DOHH2 (cell line): Measurements from ENCODE around the gene NRDE2.

ENCODE experiments used
- H3F3A ChIP-seq: fragments of 200-600 bp; sonication (generic), shearing (Covaris generic); 2 replicates; pipeline ENCODE4 v1.6.0; 2016; ENCODE audit warnings: antibody characterized with exemption, mild to moderate bottlenecking; ENCODE audit not compliant: control insufficient read depth, insufficient read depth
- H3K27ac ChIP-seq: fragments of 200-600 bp; sonication (generic); 2 replicates; pipeline ENCODE4 v1.5.1; 2014; ENCODE audit warnings: low read depth, mild to moderate bottlenecking, low read length, moderate library complexity
- H3K27me3 ChIP-seq: fragments of 200-600 bp; sonication (generic); 2 replicates; pipeline ENCODE4 v1.6.1; 2014; ENCODE audit warnings: mild to moderate bottlenecking, low read length, mixed read lengths; ENCODE audit not compliant: control insufficient read depth
- H3K36me3 ChIP-seq: fragments of 200-600 bp; sonication (generic); 2 replicates; pipeline ENCODE4 v1.6.1; 2014; ENCODE audit warnings: mild to moderate bottlenecking, low read length, moderate library complexity, mixed read lengths; ENCODE audit not compliant: control insufficient read depth
- H3K4me1 ChIP-seq: fragments of 200-600 bp; sonication (generic); 2 replicates; pipeline ENCODE4 v1.6.1; 2014; ENCODE audit warnings: mild to moderate bottlenecking, low read length, mixed read lengths; ENCODE audit not compliant: control insufficient read depth
- H3K4me2 ChIP-seq: fragments of 200-600 bp; sonication (generic); 2 replicates; pipeline ENCODE4 v1.6.0; 2014; ENCODE audit warnings: mild to moderate bottlenecking, low read length, moderate library complexity
- H3K4me3 ChIP-seq: fragments of 200-600 bp; sonication (generic); 2 replicates; pipeline ENCODE4 v1.5.1; 2014; ENCODE audit warnings: mild to moderate bottlenecking, low read length, mixed read lengths
- H3K79me2 ChIP-seq: fragments of 200-600 bp; sonication (generic); 2 replicates; pipeline ENCODE4 v1.6.1; 2014; ENCODE audit warnings: mild to moderate bottlenecking, low read length, mixed read lengths; ENCODE audit not compliant: control insufficient read depth
- H3K9me2 ChIP-seq: fragments of 200-600 bp; sonication (generic); replicated peaks from 2 replicates; pipeline ENCODE4 v1.6.1; 2014; ENCODE audit warnings: mild to moderate bottlenecking, low read length, mixed read lengths; ENCODE audit not compliant: control insufficient read depth
- H3K9me3 ChIP-seq: fragments of 200-600 bp; sonication (generic); 2 replicates; pipeline ENCODE4 v1.6.1; 2014; ENCODE audit warnings: antibody characterized with exemption, low read length, mixed read lengths; ENCODE audit not compliant: control insufficient read depth, insufficient read depth
- H4K20me1 ChIP-seq: fragments of 200-600 bp; sonication (generic); 2 replicates; pipeline ENCODE4 v1.6.0; 2014; ENCODE audit warnings: low read depth, mild to moderate bottlenecking, antibody characterized with exemption, low read length, moderate library complexity; ENCODE audit not compliant: control insufficient read depth, insufficient read depth
- EZH2phosphoT487 ChIP-seq: fragments of 200-600 bp; sonication (generic); IDR thresholded peaks from 2 replicates; pipeline ENCODE4 v1.6.1; 2017; ENCODE audit warnings: borderline replicate concordance, mild to moderate bottlenecking, antibody characterized with exemption, low read length, moderate library complexity, mixed read lengths
- TF ChIP-seq, protein P1 (sequence below): fragments of 200-600 bp; sonication (generic); IDR thresholded peaks from one replicate; pipeline ENCODE4 v1.5.1; 2014; ENCODE audit warnings: antibody characterized with exemption, mild to moderate bottlenecking, low read depth, low read length; ENCODE audit not compliant: poor library complexity, severe bottlenecking

Gene NRDE2

DNA sequence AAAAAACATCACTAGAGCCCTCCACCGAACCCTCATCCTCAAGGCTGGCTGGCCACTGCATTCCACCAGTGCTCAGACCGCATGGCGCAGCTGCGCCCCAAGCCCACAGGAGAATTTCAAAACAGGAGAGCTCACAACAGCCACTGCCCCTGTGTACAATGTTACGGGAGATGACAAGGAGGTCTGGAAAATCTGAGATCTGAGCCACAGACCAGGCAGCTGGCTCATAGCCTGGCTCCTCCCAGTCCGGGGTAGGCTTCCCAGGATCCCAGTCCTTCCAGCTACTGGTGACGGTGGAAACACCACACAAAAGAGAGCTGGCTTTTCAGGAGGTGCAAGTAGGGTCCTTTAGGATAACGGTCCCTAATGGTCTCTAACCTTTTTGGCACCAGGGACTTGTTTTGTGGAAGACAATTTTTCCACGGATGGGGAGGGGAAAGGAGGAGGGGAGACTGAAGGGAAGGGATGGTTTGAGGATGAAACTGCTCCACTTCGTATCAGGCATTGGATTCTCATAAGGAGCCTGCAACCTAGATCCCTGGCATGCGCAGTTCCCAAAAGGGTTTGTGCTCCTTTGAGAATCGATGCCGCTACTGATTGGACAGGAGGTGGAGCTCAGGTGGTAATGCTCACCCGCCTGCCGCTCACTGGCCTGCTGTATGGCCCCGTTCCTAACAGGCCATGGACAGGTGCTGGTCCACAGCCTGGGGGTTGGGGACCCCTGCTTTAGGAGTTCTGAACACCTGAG, 23.0 kb upstream of the NRDE2 start:
- Histone ChIP-seq H3F3A (no peaks in the 10 kb centered on the region), H4K20me1 (no peaks in the 10 kb centered on the region), H3K27me3 (no peaks in the 10 kb centered on the region), H3K79me2 (no peaks in the 10 kb centered on the region), H3K36me3 (no peaks in the 10 kb centered on the region), H3K9me3 (no peaks in the 10 kb centered on the region), H3K4me1 (no peaks in the 10 kb centered on the region), H3K27ac (no peak overlapping the region), H3K9me2 (no peaks in the 10 kb centered on the region), H3K4me2 (no peak overlapping the region), H3K4me3 (no peak overlapping the region)
- TF ChIP-seq, protein P1, sequence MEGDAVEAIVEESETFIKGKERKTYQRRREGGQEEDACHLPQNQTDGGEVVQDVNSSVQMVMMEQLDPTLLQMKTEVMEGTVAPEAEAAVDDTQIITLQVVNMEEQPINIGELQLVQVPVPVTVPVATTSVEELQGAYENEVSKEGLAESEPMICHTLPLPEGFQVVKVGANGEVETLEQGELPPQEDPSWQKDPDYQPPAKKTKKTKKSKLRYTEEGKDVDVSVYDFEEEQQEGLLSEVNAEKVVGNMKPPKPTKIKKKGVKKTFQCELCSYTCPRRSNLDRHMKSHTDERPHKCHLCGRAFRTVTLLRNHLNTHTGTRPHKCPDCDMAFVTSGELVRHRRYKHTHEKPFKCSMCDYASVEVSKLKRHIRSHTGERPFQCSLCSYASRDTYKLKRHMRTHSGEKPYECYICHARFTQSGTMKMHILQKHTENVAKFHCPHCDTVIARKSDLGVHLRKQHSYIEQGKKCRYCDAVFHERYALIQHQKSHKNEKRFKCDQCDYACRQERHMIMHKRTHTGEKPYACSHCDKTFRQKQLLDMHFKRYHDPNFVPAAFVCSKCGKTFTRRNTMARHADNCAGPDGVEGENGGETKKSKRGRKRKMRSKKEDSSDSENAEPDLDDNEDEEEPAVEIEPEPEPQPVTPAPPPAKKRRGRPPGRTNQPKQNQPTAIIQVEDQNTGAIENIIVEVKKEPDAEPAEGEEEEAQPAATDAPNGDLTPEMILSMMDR: no peak

- Histone ChIP-seq H3K79me2 (no peaks in the 10 kb centered on the region), H3K4me3 (no peak overlapping the region), H3K27ac (no peak overlapping the region), H3K9me3 (no peaks in the 10 kb centered on the region), H3F3A (no peaks in the 10 kb centered on the region), H4K20me1 (no peaks in the 10 kb centered on the region), H3K36me3 (no peaks in the 10 kb centered on the region), H3K4me1 (no peaks in the 10 kb centered on the region), H3K4me2 (no peak overlapping the region), H3K9me2 (no peaks in the 10 kb centered on the region), H3K27me3 (no peaks in the 10 kb centered on the region)
- TF ChIP-seq, protein P1: no peak
- TF ChIP-seq EZH2phosphoT487: no peak
Measured at GRCh38 chr14:90349739-90350138, 18.0 kb upstream of the NRDE2 start.

DNA sequence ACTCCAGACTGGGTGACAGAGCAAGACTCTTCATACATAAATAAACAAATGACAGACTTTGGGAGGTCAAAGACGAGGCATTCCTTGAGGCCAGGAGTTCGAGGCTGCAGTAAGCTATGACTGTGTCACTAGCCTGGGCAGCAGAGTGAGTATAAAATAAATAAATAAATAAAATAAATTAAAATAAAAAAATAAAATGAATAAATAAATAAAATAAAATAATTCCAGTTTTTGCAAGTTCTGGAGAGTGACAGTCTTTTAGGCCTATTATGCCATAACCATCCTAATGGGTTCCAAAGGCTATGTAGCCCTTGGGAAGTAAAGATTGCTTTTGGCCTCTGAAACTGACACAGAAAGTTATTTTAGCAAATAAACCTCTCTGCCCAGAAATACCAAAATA, 16.5 kb upstream of the NRDE2 start:
- Histone ChIP-seq H4K20me1 (no peaks in the 10 kb centered on the region), H3K79me2 (no peaks in the 10 kb centered on the region)
- TF ChIP-seq, protein P1: no peak
- no peak for TF ChIP-seq EZH2phosphoT487

More for the DNA sequence above, 16.5 kb upstream of the NRDE2 start:
- Histone ChIP-seq H3K4me3 (no peak overlapping the region), H3K27ac (no peak overlapping the region), H3F3A (no peaks in the 10 kb centered on the region), H3K4me2 (no peak overlapping the region), H3K36me3 (no peaks in the 10 kb centered on the region), H3K4me1 (no peaks in the 10 kb centered on the region), H3K9me3 (no peaks in the 10 kb centered on the region), H3K9me2 (no peaks in the 10 kb centered on the region), H3K27me3 (no peaks in the 10 kb centered on the region)
